Left kidney (tissue), 2 donors: Measurements from ENCODE around the gene RPTOR. TPM values are rescaled to one million over a fixed set of nuclear protein-coding genes. Genes with fewer than 3 reads are reported as not detected.
"Not testable (repeated sequence)": the region's sequence is repeated elsewhere in the genome, so short reads cannot be mapped to it uniquely, and the experiment has no call there.

ENCODE experiments used
- DNase-seq: peaks from one replicate; pipeline ENCODE4 v3.0.0-alpha.2; 2013
- polyA plus RNA-seq: library from polyadenylated mRNA; unstranded; fragments of 120-200 nt; gene quantifications from one replicate; pipeline ENCODE4 v1.2.1, GENCODE V29; 2013; ENCODE audit not compliant: insufficient read length

Gene RPTOR
- polyA plus RNA-seq, 1 donor, result 18.6 TPM

GRCh38 chr17:80612997-80613731 lies 68.5 kb downstream of the RPTOR start:
- no peak for DNase-seq

- no peak for DNase-seq
These were observed 69.1 kb downstream of the RPTOR start for GRCh38 chr17:80613732-80614071.

GRCh38 chr17:80614332-80615047 lies 69.9 kb downstream of the RPTOR start:
- no peak for DNase-seq

GRCh38 chr17:80615376-80615775 lies 70.7 kb downstream of the RPTOR start:
- DNase-seq, result no peak

GRCh38 chr17:80616705-80617104 lies 72.1 kb downstream of the RPTOR start:
- DNase-seq, result no peak

GRCh38 chr17:80618304-80618703 lies 73.7 kb downstream of the RPTOR start:
- DNase-seq, result no peak

- DNase-seq, result no peak
These were observed 75.0 kb downstream of the RPTOR start for GRCh38 chr17:80619535-80620235.

- DNase-seq, result no peak
These were observed 76.8 kb downstream of the RPTOR start for GRCh38 chr17:80621335-80621996.

GRCh38 chr17:80621997-80622357 lies 77.3 kb downstream of the RPTOR start:
- no peak for DNase-seq

GRCh38 chr17:80624864-80625263 lies 80.2 kb downstream of the RPTOR start:
- DNase-seq, result no peak

GRCh38 chr17:80625627-80626026 lies 81.0 kb downstream of the RPTOR start:
- no peak for DNase-seq

- not testable (repeated sequence) for DNase-seq
These were observed 84.2 kb downstream of the RPTOR start for GRCh38 chr17:80628881-80629280.

GRCh38 chr17:80629298-80630028 lies 84.8 kb downstream of the RPTOR start:
- DNase-seq, result no peak

GRCh38 chr17:80630560-80631120 lies 86.0 kb downstream of the RPTOR start:
- DNase-seq, result no peak

- DNase-seq, result no peak
These were observed 86.8 kb downstream of the RPTOR start for GRCh38 chr17:80631142-80632045.

- no peak for DNase-seq
These were observed 87.5 kb downstream of the RPTOR start for GRCh38 chr17:80632046-80632581.

GRCh38 chr17:80633207-80633606 lies 88.6 kb downstream of the RPTOR start:
- DNase-seq, result no peak

GRCh38 chr17:80633994-80634566 lies 89.4 kb downstream of the RPTOR start:
- no peak for DNase-seq

GRCh38 chr17:80636361-80637018 lies 91.9 kb downstream of the RPTOR start:
- DNase-seq, result no peak
